Central memory CD4-positive, alpha-beta T cell (primary cell): ENCODE results near the gene EOMES.

Source experiments
- DNase-seq: peaks from one replicate; pipeline ENCODE4 v3.0.0; 2022

The EOMES gene

GRCh38 chr3:27720899-27721716 lies 1.0 kb downstream of the EOMES start:
- no peak for DNase-seq

DNA sequence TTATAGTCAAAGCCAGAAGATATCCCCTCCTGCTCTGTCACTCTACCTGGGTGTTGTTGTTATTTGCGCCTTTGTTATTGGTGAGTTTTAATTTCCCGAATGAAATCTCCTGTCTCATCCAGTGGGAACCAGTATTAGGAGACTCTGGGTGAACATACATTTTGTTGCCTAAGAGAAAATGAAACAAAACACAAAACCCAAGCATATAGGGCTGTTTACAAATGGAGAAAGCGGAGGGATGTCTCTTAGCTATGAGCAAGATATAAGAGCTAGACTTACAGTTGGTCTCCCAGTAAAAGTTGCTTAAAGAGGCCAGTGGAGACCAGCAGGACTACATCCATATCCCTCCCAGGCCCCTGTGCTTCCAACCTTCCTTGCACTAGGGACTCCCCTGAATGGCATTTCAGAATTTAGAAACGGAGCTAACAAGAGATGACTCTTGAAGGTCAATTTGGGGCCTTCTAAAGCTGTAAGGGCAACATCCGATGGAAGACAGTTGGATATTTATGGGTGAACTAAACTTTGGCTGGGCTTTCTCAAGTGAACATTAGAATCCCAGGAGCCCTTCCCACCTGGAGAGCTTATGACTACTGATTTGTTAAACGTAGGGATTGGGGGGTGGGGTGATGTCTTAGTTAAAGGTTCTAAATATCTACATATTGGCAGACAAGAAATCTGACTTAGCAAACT lies 2.7 kb downstream of the EOMES start:
- DNase-seq, result no peak

GRCh38 chr3:27718459-27718858 lies 3.7 kb downstream of the EOMES start:
- DNase-seq, result no peak

DNA sequence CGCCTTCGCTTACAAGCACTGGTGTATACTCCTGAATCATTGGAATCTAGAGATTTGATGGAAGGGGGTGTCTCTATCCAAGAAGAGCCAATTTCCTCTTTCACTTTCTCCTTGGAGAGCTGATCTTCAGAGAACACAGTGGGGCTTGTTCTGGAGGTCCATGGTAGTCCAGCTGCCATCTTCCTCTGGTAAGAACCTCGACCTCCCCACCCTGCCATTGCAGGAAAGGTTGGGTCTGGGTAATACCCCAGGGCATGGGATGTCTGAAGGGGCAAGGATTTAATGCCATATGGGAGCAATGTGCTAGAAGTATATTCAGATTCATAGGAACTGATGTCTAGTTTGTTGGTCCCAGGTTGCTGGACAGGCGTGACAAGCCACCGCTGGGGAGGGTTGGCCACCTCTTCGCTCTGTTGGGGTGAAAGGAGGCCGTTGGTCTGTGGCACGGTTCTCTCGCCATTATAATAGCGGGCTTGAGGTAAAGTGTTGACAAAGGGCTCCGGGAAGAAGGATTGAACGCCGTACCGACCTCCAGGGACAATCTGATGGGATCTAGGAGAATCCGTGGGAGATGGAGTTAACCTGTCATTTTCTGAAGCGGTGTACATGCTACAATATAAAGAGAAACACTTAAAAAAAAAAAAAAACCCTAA lies 4.8 kb downstream of the EOMES start:
- DNase-seq, result no peak

DNA sequence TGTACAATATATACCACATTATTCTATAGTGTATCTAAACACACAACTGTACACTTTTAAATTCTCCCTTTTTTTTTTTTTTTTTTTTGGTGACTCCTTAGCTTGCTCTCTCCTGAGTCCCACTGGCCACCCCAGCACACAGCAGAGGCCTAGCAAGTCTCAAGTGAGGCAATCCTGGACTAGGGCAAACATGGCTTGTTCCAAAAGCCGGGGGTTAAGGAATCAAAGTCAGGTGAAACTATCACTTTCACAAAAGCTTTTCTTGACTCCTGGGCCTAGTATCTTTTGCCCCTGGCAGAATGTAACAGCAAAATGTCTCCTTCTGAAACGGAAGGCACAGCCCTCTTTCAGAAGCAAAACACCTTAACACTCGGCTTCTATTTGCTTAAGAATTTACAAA lies 5.8 kb downstream of the EOMES start:
- no peak for DNase-seq

DNA sequence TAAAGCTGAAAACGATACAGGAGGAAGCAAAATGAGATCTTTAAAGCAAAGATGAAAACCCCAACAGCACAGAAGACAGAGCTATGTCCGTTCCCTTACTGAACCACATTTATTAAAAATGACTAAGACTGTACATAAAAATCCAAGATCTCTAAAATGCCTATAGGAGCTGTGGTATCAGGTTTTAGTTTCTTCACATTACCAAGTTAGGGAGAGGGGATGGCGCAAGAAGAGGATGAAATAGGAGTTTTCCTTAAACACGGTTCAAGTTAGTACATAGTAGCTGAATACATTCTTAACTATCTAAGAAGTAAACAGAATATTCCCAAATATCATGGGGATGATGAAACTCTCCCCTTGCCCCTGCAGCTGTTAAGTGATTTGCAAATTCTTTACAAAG lies 6.3 kb downstream of the EOMES start:
- no peak for DNase-seq

GRCh38 chr3:27715454-27715806 lies 6.7 kb downstream of the EOMES start:
- no peak for DNase-seq

DNA sequence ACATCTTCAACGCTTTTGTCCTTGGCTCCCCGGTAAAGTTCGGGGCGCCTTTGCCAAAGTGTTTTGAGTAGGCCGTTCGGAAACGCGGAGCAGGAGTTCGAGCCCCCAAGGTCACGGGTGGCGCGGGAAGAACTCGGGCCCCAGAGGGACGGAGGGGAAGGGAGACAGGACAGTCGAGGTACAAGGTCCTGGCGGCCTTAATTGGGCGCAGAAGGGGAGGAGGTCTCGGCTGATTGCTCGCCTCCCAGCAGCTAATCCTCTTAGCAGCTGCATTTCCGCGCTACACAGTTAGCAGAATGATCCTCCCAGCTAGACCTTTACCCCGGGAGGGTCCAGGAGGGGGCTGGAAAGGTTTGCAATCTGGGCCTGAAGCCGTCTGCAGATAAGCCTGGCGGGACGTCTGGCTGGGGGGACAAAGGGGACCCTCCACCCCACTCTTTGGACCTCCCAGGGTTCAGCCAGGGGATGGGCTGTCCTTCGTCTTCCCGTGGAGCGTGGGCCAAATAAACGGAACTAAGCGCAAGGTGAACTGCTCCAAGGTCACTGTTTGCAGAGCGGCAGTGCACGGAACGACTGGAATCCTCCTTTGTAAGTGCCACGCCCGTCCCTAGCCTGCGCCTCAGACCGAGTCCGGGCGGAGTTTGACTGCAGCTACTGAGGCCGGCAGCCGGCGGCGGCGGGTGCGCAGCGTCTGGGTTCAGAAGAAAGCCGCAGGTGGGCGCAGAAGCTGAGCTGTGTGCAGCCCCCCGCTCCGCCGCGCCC lies 7.2 kb downstream of the EOMES start:
- DNase-seq, result no peak

- no peak for DNase-seq
Measured at GRCh38 chr3:27714146-27714526, 8.0 kb downstream of the EOMES start.

DNA sequence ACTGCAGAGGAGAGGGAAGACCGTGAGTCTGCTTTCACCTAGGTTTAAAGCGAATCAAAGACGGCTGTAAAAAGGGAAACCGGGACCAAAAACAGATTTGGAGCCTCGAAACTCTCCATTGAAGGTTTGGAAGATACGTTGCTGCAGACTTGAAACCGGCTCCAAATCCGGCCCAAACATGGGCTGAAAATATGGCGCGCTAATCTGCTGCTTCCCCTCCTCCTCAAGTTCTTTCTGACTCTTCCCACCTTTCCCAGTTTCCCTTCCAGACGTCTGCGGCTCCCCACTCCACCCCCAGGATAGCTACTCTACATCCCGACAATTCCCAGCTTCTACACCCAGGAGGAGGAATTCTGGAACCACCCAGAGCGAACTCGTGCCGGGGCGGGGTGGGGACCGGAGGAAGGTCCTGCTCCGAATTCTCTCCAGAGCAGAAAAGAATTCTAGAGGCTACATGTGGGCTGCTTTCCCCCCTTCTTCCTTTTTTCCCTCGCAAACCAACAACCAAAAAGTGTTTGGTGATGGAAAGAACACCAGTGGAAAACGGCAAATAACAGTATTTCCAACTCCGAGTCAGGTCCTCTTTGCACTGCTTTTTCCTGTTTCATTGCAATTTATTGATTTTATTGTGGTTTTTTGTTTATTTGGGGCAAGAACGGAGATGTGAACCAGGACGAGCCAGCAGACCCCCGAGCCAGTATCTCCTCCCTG lies 8.5 kb downstream of the EOMES start:
- DNase-seq, result no peak

- no peak for DNase-seq
Measured at GRCh38 chr3:27713078-27713423, 9.1 kb downstream of the EOMES start.

DNA sequence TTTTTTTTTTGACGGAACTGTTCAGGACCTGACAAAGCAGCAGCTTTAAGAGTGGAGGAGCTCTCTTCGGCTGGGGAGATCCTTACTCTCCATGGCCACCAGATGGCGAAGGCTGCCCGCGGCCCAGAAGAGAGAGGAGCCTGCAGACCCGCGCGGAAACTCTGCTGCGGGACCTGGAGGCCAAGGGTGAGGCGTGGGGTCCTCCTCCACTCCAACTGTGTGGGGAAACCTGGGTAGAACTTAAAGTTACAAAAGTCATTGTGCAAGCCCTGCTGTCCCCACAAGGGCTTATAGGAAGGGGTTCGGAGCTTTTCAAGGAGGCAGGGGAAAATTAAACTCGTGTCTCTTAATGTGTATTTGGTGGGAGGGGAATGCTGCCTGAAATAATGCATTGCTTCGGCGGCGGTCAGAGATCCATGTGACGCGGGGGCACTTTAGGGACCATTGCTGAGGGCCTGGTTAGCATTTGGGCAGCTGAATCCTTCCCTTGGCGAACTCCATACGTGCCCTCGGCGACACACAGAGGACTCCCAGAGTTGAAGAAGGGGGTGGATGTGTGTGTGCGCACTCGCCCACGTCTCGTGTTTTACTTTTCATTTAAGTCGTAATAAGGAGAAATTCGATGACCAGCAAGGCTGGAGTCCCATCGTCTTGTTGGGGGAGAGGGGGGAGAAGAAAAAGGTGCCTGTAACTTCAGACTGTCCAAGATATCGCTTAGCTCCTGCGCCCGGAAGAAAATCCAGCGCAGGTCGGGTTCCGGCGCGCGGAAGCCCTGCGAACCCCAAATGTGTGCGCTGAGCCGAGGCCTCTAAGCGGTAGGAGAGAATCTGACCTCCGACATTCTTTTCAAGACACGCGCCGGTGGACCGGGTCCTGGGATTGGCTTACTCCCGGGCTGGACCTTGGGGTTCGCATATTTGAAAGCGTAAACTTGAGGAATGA lies 9.7 kb downstream of the EOMES start:
- peak; percentile 72 for DNase-seq

DNA sequence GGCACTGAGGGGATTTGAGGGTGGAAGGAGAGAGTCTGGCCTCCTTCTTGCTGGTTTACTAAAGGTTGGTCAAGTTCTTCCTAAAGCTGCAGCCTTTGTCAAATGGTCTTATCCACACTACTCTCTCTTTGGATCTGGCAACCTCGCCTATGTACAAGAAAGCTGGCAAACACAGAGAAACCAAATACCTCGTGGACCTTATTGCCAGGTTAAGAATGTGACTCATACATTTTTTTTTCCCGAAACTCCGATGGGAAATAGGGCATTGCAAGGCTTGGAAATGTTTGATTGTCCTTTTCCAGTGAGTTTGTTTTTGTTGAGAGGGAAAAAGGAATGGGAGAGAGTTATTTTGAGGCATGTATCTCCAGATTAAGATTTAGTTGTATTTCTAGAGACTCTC lies 13.9 kb downstream of the EOMES start:
- no peak for DNase-seq

- DNase-seq, result no peak
Measured at GRCh38 chr3:27699067-27699466, 23.1 kb downstream of the EOMES start.

- no peak for DNase-seq
Measured at GRCh38 chr3:27696906-27697305, 25.2 kb downstream of the EOMES start.

DNA sequence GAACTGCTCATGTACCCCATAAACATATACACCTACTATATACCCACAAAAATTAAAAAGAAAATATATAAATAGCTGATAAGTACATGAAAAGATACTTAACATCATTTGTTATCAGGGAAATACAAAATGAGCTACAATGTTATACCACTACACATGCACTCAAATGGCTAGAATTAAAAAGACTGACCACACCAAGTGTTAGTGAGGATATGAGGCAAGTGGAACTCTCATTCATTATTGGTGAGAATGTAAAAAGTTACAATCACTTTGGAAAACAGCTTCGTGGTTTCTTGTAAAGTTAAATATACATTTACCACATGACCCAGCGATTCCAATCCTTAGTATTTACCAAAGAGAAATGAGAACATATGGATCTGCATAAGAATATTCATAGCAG lies 26.5 kb downstream of the EOMES start:
- no peak for DNase-seq

DNA sequence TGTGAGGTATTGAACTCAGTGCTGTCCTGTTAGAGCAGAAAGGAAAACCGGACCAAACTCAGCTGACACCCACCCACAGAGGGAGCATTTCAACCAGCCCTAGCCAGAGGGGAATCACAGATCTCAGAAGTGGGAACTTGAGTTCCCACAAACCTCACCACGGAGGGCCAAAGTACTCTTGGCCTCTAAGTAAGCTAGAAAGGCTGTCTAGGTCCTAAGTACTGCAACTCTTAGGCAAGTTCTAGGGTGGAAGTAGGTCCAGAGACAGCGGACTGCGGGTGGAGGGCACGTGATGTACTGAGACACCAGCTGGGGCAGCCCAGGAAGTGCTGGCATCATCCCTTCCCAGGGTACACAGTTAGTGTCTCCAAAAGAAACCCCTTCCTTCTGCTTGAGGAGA lies 34.1 kb downstream of the EOMES start:
- DNase-seq, result no peak

DNA sequence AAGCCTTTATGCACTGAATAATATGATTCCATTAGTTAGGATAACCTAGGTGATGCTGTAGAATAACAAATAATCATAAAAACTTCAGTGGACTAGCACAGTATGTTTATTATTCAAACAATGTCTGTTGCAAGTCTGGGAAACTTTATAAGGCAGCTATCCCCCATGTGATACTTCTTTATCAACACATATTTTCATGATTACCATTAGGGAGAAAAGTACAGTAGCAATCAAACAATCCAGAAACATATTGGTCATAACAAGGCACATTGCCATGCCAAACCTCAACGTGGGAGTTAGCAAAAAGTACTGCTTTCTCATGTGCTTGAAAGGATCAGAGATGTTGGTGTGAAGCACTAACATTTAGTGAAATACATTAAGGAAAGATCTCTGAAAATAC lies 35.5 kb downstream of the EOMES start:
- no peak for DNase-seq

GRCh38 chr3:27685474-27685873 lies 36.6 kb downstream of the EOMES start:
- DNase-seq, result no peak

GRCh38 chr3:27684302-27684701 lies 37.8 kb downstream of the EOMES start:
- no peak for DNase-seq

- DNase-seq, result peak; percentile 66
Measured at GRCh38 chr3:27681249-27681748, 40.8 kb downstream of the EOMES start.
